ENCODE measurements around the gene ANKRD65. TPM values are rescaled to one million over a fixed set of nuclear protein-coding genes. Genes with fewer than 3 reads are reported as not detected.

ANKRD65 gene
- total RNA-seq, 1 experiment from 2014 or later, result not detected

DNA sequence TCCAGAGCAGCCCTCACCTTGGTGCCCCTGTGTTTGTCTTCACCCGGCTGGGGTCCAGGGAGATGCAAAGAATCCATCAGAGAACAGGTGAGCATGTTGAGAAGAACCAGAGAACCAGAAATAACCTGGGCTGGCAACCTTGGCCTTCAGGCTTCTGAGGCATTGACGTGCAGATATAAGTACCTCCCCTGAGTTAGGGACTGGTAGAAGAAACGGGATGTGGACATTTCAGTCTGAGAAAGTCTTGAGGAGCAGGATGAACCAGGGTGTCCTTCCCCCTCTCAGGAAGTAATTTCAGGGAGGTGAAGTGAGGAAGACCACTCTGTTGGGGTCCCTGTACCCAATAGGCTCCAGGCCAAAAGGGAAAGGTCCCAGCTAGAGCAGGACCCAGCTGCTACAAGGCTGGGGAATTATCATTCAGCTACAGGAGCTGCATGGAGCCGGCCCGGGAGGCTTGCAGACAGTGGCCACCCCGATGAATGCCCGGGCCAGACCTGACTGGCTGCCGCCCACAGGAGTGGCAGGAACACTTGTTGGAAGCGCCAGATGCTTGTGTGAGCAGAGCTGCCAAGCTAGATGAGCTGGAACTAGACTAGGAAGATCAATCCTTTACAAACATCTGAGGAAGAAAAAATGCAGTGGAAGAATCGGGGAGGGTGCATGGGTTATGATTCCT, 44.4 kb downstream of the ANKRD65 start:
- Histone ChIP-seq H4K20me1 (ENCODE audit: insufficient read depth) (no peaks in the 10 kb centered on the region), H3K4me1 (ENCODE audit: control insufficient read depth in 1 of 2, insufficient read depth in 2 of 2, low read length in 2 of 2) (peaks cover 14 to 31% of the 10 kb centered on the region in 2 experiments), H3K27ac (ENCODE audit: low read depth, low read length) (peak overlapping the region; percentile 99), H3K27me3 (ENCODE audit: insufficient read depth, low read length) (no peaks in the 10 kb centered on the region), H3K4me3 (replicated peaks in 1 of 2; ENCODE audit: low read depth in 1 of 2, low read length in 2 of 2) (peak overlapping the region; percentile 73 to 93), H3K9me2 (ENCODE audit: insufficient read depth) (no peaks in the 10 kb centered on the region), H3K9me3 (ENCODE audit: control insufficient read depth in 1 of 2, insufficient read depth in 1 of 2, low read depth in 1 of 2, low read length in 2 of 2) (no peaks in the 10 kb centered on the region), H3K79me2 (ENCODE audit: insufficient read depth, low read length) (peaks cover 29% of the 10 kb centered on the region), H2AFZ (ENCODE audit: low read depth, low read length, poor library complexity, severe bottlenecking) (no peak overlapping the region), H3K36me3 (ENCODE audit: control insufficient read depth in 1 of 2, insufficient read depth in 2 of 2, low read length in 2 of 2) (peaks cover 0 to 11% of the 10 kb centered on the region in 2 experiments; a peak in 1 of 4 replicates), H3K9ac (ENCODE audit: low read length) (peak overlapping the region; percentile 96), H3K4me2 (ENCODE audit: low read length) (peak overlapping the region; percentile 79)
- TF ChIP-seq ZNF274 (IDR thresholded peaks at IDR 0.05; ENCODE audit: low read depth, low read length), result no peak
- TF ChIP-seq YY1 (IDR thresholded peaks at IDR 0.05; ENCODE audit: extremely low read depth, insufficient replicate concordance, low read depth, low read length), result peak; percentile 27
- BruUV-seq (replicated peaks), result no TSS peak
- ChIA-PET POLR2A (interaction anchor here (2.1 kb wide), 1 partner anchor 57 kb away, joined by 5 read pairs; no protein-coding TSS in a partner anchor), RAD21 (ENCODE audit: low non-redundant PET in 1 of 2, low total read pairs in 2 of 2, uncharacterized antibody in 2 of 2, unreplicated experiment in 2 of 2) (no interaction called here), CTCF (interaction anchor here (1.4 to 1.8 kb wide), 4 partner anchors 22 to 57 kb away, joined by 3 to 9 read pairs (median 6); partner anchors contain the start of gene CCNL2)
- no peak for DNase-seq (ENCODE audit: low read depth, low spot score)
- no peak for ATAC-seq
- intact Hi-C loops (cut with micrococcal nuclease), result no loop called here

DNA sequence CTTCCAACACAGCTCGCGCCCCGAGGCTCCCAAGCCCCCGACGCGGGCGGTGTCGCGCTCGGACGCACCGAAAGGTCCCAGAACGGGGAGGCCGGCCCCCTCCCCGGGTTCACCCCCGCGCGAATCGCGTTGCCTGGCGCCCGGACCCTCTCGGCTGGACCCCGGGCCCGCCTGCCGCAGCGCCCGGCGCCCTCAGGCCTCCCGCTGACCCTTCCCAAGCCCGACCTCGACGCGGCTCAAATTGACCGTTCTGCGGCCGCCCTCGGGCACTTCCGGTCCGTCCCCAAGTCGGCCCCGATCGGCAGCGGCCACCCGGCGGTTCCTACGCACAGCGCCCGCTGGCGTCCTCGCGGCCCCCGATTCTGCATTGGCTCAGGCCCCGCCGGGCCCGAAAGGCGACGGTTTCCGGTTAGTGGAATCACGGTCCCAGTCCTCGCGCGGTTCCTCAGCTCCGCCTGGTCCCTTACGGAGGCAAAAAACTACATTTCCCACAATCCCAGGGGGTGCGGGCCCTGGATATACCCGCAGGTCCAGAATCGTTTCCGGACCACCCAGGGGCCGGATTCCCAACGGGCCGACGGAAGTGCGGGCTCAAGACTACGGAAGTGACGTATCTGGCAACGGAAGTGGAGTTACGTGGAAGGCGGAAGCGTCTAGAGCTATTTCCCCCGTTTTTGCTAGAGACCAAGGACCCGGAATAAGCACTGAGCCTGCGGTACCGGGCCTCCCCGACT, 46.0 kb downstream of the ANKRD65 start, which contains the start of gene AURKAIP1:
Gene AURKAIP1, minus strand, starts transcription at position 279 of the 734 bp plus-strand sequence. CDS start 451 bp downstream, outside the sequence.
- no TSS peak for BruUV-seq (replicated peaks)
- H3K9ac ChIP-seq (ENCODE audit: low read length), result peak within 1 kb of the TSS; percentile 96
- RAD21 ChIA-PET (ENCODE audit: low non-redundant PET in 1 of 2, low total read pairs in 2 of 2, uncharacterized antibody in 2 of 2, unreplicated experiment in 2 of 2), result interaction anchor here in 1 of 2 experiments (0.8 to 1.2 kb wide), 2 partner anchors 24 to 27 kb away, joined by 3 to 4 read pairs; partner anchors contain the start of gene CCNL2
- H3K79me2 ChIP-seq (ENCODE audit: insufficient read depth, low read length), result peaks cover 29% of the 10 kb centered on the region
- peaks cover 14 to 33% of the 10 kb centered on the region in 2 experiments for H3K4me1 ChIP-seq (ENCODE audit: control insufficient read depth in 1 of 2, insufficient read depth in 2 of 2, low read length in 2 of 2)
- H3K9me2 ChIP-seq (ENCODE audit: insufficient read depth), result no peaks in the 10 kb centered on the region
- CTCF ChIA-PET, result interaction anchor here (0.8 to 1.8 kb wide), 8 partner anchors 24 to 130 kb away, joined by 3 to 9 read pairs (median 4); partner anchors contain the start of gene CCNL2
- peak within 1 kb of the TSS; percentile 99 for H3K27ac ChIP-seq (ENCODE audit: low read depth, low read length)
- H2AFZ ChIP-seq (ENCODE audit: low read depth, low read length, poor library complexity, severe bottlenecking), result no peak within 1 kb of the TSS
- H4K20me1 ChIP-seq (ENCODE audit: insufficient read depth), result no peaks in the 10 kb centered on the region
- no peaks in the 10 kb centered on the region for H3K27me3 ChIP-seq (ENCODE audit: insufficient read depth, low read length)
- H3K4me3 ChIP-seq (replicated peaks in 1 of 2; ENCODE audit: low read depth in 1 of 2, low read length in 2 of 2), result peak within 1 kb of the TSS; percentile 73 to 93
- POLR2A ChIA-PET, result interaction anchor here (0.6 to 2.1 kb wide), 8 partner anchors 11 to 470 kb away, joined by 3 to 6 read pairs (median 4); partner anchors contain the start of gene CCNL2
- no peaks in the 10 kb centered on the region for H3K9me3 ChIP-seq (ENCODE audit: control insufficient read depth in 1 of 2, insufficient read depth in 1 of 2, low read depth in 1 of 2, low read length in 2 of 2)
- peak within 1 kb of the TSS; percentile 79 for H3K4me2 ChIP-seq (ENCODE audit: low read length)
- DNase-seq (ENCODE audit: low read depth, low spot score), result peak; percentile 100
- peak; percentile 89 for ATAC-seq
- peaks cover 0 to 11% of the 10 kb centered on the region in 2 experiments; a peak in 1 of 4 replicates for H3K36me3 ChIP-seq (ENCODE audit: control insufficient read depth in 1 of 2, insufficient read depth in 2 of 2, low read length in 2 of 2)
- intact Hi-C loops (cut with micrococcal nuclease), result loop anchor here (1.0 to 2.0 kb wide), 3 partner anchors 30 to 130 kb away; no protein-coding TSS in a partner anchor
- no peak for TF ChIP-seq CEBPB (IDR thresholded peaks at IDR 0.05; ENCODE audit: low read depth)
- TF ChIP-seq ELF1 (IDR thresholded peaks at IDR 0.05; ENCODE audit: borderline replicate concordance, low read depth), result peak; percentile 90; the same call in 1 of the 2 replicates
- peak; percentile 94 for TF ChIP-seq EGR1 (IDR thresholded peaks at IDR 0.05; ENCODE audit: low read depth)
- no peak for TF ChIP-seq ZNF274 (IDR thresholded peaks at IDR 0.05; ENCODE audit: low read depth, low read length)
- TF ChIP-seq POLR2A (IDR thresholded peaks at IDR 0.05; ENCODE audit: borderline replicate concordance, extremely low read depth, insufficient read depth, insufficient read length), result peak; percentile 59
- TF ChIP-seq JUND (IDR thresholded peaks at IDR 0.05), result peak; percentile 55; the same call in 1 of the 2 replicates
- TF ChIP-seq TCF7L2 (IDR thresholded peaks at IDR 0.05; ENCODE audit: borderline replicate concordance, extremely low read depth, insufficient read depth, insufficient read length), result peak; percentile 47
- TF ChIP-seq ATF3 (IDR thresholded peaks at IDR 0.05), result no peak
- TF ChIP-seq YY1 (IDR thresholded peaks at IDR 0.05; ENCODE audit: extremely low read depth, insufficient replicate concordance, low read depth, low read length), result peak; percentile 86
- peak; percentile 88 for TF ChIP-seq SIN3A (IDR thresholded peaks at IDR 0.05; ENCODE audit: low read depth)
- peak; percentile 94 for TF ChIP-seq SRF (IDR thresholded peaks at IDR 0.05; ENCODE audit: low read depth)
- TF ChIP-seq, protein P1, sequence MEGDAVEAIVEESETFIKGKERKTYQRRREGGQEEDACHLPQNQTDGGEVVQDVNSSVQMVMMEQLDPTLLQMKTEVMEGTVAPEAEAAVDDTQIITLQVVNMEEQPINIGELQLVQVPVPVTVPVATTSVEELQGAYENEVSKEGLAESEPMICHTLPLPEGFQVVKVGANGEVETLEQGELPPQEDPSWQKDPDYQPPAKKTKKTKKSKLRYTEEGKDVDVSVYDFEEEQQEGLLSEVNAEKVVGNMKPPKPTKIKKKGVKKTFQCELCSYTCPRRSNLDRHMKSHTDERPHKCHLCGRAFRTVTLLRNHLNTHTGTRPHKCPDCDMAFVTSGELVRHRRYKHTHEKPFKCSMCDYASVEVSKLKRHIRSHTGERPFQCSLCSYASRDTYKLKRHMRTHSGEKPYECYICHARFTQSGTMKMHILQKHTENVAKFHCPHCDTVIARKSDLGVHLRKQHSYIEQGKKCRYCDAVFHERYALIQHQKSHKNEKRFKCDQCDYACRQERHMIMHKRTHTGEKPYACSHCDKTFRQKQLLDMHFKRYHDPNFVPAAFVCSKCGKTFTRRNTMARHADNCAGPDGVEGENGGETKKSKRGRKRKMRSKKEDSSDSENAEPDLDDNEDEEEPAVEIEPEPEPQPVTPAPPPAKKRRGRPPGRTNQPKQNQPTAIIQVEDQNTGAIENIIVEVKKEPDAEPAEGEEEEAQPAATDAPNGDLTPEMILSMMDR (IDR thresholded peaks at IDR 0.05 in 2 of 3, conservative IDR thresholded peaks at IDR 0.05 in 1 of 3; ENCODE audit: borderline replicate concordance in 1 of 3, insufficient read depth in 1 of 3, low read depth in 2 of 3, low read length in 2 of 3), result peak in 2 of 3 experiments; percentile 16 to 29; a peak in 1 of 6 replicates
